HG02943 (cell line): ENCODE data around the gene KLK6.

Experiments
- ATAC-seq: cut with Tn5 transposase; IDR thresholded peaks from one replicate; pipeline ENCODE4 v1.9.1; 2021; ENCODE audit warnings: mild to moderate bottlenecking, low read depth, moderate library complexity; ENCODE audit not compliant: unreplicated experiment

The KLK6 gene

DNA sequence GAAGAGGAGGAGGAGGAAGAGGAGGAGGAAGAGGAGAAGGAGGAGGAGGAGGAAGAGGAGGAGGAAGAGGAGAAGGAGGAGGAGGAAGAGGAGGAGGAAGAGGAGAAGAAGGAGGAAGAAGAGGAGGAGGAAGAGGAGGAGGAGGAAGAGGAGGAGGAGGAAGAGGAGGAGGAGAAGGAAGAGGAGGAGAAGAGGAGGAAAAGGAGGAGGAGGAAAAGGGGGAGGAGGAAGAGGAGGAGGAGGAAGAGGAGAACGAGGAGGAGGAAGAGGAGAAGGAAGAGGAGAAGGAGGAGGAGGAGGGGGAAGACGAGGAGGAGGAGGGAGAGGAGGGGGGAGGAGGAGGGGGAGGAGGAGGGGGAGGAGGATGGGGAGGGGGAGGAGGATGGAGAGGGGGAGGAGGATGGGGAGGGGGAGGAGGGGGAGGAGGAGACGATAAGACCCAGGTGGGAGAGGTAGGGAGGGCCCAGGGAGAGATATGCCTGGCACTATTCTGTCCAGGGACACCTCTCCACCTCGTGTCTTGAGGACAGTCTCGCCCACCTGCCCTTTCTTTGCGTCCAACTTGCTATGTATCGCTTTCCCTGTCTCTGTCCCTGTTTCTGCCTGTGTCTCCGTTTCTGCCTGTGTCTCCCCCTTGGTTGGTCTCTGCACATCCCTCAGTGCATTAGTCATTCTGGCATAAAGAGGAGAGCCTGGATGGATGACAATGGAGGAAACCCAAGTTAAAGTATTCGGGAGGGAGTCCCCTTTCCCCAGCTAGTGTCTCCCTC lies 9.5 kb downstream of the KLK6 start:
- ATAC-seq, result no peak

DNA sequence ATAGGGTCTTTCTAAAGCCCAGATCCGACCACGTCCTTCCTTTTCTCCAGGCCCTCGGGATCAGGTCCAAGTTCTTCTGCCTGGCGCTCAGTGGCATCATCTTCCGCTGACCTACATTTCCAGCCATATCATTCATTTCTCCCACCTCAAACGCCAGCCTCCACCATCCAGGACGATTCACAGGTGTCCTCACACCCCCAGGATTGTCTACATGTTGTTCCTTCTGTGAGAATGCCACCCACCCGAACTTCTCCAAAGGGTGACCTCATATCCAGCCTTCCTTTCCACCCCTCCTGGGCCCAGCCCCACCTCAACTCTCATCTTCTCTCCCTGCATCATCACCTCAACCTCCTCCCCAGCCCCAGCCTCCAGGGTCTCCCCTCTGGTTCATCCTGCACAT lies 11.8 kb downstream of the KLK6 start:
- ATAC-seq, result no peak

DNA sequence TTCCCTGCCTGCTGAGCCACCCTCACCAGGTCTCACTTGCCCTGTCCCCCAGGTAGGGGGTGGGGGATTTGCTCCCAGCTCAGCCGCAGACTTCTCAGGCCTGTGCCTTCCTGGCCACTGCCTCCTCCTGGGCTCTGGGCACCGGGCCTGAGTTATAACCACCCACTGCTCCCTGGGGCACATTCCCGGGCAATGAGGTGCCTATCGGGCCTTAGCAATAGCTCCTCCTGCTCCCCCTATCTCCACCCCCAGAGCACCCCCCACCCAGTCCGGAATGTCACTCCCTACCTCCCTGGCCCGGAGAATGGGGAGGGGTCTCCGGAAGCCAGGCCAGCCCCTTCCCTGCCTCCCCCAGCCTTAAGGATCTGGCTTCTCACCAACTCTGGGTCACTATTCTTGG lies 16.5 kb downstream of the KLK6 start, which contains the start of gene KLK5:
Gene KLK5 (minus strand): TSS at position 129 of the 400 bp plus-strand sequence. CDS start 381 bp downstream, outside the sequence.
- no peak for ATAC-seq

DNA sequence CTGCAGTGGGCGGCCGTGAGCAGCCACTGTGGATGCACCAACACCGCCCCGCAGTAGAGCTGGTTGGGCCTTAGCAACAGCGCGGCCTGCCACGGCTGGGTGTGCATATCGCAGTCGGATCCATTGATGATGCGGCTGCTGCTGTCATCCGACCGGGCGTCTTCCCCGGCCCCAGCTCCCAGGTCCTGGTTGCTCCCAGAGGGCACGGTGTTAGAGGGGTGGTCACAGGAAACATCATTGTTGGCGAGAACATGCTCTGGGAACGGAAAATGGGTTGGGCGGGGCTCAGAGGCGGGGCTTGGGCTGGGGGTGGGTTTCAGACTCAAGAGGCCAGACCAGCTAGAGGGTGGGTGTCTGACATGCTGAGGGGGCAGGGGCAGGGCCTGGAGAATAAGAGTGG lies 19.5 kb downstream of the KLK6 start:
- no peak for ATAC-seq

DNA sequence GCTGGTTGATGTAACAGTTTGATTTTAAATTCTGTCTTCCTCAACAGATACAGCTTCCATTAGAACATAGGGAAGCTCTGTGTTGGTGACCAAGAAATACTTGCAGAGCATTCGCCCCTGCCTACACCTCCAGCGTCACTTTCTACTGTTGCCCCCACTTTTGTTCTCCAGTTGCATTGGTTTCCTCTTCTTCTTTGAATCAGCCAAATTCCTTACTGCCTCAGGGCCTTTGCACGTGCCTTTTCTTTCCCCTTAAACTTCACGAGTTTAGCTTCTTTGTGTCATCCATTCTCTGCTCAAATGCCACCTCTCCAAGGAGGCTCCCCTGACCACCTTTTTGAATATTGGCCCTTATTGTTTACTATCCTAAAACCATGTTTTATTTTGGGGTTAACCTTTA lies 22.3 kb downstream of the KLK6 start:
- no peak for ATAC-seq

DNA sequence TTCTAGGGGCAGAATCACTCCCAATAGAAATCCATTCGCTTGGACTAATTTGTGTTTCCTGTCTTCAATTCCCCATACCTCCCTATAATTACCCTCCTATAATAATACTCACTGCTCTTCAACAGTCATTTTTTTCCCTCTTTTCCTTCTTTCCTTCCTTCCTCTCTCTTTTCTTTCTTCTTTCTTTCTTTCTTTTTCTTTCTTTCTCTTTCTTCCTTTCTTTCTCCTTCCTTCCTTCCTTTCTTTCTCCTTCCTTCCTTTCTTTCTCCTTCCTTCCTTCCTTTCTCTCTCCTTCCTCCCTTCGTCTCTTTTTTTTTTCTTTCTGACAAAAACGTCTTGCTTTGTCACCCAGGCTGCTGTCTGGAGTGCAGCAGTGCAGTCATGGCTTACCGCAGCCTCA lies 24.6 kb downstream of the KLK6 start:
- ATAC-seq, result no peak

DNA sequence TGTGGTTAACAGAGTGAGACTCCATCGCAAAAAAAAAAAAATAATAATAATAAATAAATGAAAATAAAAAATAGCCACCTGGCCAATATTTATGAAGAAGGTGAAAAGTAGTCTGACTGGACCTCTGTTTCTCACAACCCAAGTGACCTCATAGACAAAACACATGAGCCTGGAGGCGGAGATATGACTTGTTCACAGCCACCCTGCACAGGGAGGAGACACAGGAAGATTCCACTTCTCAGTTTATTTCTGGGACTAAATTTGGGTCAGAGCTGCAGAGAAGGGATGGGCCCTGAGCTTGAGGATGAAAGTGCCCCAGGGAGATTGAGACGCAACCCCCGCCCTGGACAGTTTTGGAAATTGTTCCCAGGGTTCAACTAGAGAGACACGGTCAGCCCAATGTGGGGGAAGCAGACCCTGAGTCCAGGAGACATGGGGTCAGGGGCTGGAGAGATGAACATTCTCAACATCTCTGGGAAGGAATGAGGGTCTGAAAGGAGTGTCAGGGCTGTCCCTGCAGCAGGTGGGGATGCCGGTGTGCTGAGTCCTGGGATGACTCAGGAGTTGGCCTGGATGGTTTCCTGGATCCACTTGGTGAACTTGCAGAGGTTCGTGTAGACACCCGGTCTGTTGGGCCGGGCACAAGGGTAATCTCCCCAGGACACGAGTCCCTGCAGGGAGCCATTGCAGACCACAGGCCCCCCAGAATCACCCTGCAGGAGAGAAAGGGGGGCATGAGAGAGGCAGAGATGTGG lies 26.1 kb downstream of the KLK6 start:
- ATAC-seq, result no peak

DNA sequence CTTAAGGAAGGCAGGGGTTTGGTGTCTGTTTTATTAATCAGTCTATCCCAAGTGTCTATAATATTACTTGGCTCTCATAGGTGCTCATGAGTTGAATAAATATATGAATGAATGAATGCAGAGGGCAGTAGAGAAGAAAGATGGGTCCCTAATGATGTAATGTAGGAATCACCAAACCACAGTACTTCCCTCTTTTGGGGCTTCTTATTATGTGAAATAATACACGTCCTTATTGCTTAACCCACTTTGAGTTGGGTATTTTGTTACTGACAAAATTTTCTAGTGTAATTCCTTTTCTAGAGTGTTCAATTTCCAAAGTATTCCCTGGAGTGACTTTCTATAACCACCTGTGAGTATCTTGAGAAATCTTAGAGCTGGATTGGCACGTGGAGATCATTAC lies 29.8 kb downstream of the KLK6 start:
- no peak for ATAC-seq

DNA sequence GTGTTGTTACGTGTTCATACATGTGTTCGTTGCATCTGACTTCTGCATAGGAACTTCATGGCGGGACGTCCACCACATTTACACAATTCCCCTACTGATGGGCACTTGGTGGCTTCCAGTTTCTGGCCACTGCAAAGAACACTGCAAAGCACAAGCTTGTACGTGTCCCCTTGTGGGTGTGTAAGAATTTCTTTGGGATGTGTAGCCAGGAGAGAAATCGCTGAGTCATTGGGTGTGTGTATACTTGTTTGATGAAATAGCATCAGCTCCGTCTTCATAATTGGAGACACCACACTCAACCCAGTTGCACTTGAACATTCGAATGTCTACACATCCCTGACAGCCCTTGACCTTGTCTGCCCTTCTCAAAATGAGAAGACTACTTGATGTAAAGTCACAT lies 35.8 kb downstream of the KLK6 start:
- no peak for ATAC-seq

DNA sequence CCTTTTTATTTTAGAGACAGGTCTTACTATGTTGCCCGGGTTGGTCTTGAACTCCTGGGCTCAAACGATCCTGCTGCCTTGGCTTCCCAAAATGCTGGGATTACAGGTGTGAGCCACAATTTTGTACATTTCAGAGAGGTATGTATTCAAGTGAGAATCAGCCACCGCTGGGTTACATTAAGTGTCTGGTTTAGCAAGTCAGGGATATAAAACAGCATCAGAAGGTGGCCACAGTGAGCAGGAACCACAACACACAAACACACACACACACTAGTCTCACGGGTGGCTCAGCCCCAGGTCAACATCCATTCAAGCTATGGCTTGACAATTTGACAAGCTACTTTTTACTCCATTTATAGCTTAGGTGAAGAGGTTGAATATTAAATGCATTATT lies 36.7 kb downstream of the KLK6 start:
- ATAC-seq, result no peak

DNA sequence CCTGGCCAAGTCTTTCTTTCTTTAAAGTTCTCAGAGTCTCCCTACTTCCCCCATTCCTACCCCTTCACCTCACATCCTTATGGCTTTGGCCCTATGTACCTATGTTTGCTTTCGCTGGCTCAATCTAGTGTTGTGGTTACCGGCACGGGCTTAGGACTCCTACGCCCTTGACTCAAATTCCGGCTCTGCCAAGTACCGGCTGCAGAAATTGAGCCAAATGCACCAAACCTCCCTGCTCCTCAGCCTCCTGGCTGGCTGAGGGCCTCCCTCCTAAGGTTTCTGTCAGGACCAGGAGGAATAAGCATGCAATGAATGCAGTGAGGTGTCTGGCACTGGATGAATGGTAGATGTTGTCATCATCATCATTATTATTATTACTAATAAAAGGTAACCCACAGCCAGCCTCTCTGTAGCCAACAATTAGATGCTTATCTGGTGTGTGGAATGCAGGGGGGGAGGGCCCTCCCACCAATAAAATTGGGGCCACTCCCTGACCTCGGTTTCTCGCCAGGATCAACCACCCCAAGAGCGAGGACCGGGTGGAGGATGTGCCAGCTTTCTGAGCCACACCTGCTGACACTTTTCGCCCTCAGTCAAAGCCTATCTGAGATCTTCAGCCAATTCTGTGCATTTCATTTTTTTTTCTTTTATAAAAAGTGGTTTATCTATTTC lies 37.2 kb downstream of the KLK6 start:
- no peak for ATAC-seq

DNA sequence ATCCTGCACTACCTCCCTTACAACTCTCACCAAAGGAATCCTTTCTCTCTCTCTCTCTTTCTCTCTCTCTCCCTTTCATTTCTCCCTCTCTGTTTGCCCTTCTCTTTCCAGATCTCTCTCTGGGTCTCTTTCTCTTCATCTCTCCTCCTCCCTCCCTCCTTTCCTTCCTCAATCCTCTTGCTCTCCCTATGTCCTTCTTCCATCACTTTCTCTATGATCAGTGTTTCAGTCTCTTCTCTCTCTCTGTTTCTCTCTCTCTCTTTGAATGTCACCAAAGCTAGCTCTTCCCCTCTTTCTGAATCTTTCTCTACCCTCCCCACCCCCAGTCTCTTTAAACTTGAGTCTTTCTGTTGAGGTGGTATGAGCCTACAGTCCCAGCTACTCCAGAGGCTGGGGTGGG lies 38.4 kb downstream of the KLK6 start:
- no peak for ATAC-seq

DNA sequence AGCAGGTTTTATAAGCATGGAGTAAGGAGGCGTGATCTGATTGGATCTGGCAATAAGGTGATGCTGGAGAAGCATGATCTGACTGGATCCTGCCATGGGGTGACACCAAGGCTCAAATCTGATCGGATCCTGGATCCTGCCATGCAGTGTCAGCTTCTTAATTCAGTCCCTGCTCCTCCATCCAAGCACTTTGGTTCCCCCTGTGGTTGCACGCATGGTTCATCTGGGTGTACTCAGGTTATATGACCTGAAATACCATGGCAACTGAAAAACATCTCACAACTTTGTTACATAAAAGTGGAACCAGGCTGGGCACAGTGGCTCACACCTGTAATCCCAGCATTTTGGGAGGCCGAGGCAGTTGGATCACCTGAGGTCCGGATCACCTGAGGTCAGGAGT lies 40.6 kb downstream of the KLK6 start:
- ATAC-seq, result no peak

DNA sequence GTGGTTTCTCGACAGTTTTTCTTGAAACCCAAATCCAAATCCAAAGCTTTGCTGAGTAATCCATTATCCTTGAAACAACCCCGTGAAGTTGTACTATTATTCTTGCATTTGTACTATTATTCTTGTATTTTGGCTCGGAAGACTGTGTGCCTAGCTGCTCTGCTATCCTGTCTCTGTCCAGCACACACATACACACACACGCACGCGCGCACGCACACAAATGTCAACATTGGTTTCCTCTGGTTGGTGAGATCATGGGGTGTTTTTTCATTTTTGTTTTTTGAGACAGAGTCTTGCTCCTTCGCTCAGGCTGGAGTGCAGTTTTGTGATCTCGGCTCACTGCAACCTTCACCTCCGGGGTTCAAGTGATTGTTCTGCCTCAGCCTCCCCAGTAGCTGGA lies 43.2 kb downstream of the KLK6 start:
- no peak for ATAC-seq

DNA sequence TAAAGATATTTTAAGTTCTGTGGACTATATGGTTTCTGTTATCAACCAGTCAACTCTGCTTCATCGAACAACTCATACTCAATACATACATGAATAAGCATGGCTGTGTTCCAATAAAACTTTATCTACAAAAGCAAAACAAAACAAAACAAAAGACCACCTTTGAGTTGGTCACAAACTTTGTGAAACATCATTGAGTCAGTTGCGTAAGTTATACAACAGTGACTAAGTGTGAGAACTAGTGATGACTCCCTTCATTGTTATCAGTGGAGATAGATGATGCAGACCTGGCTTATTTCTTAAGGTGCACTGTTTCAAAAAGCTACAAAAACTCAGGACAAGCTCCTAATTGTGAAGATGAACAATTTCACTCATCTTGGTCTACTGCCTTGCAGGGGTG lies 43.7 kb downstream of the KLK6 start:
- no peak for ATAC-seq

DNA sequence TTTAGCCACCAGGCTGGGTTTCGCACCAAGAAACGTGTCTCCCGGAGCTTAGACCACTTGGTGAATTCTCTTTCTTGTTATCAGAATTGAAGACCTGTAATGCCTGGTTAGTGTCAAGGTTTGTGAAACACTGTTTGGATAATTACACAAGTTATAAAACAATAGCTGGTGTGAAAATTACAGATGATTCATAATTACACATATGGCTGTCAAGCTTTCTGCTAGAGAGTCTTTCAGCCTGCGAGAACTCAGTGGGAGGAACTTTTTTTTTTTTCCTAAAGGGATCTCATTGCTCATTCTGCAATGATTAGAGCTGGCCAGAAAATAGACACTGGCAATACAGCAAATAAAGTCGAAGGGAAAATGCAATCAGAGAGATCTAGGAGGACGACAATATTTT lies 44.8 kb downstream of the KLK6 start:
- no peak for ATAC-seq

DNA sequence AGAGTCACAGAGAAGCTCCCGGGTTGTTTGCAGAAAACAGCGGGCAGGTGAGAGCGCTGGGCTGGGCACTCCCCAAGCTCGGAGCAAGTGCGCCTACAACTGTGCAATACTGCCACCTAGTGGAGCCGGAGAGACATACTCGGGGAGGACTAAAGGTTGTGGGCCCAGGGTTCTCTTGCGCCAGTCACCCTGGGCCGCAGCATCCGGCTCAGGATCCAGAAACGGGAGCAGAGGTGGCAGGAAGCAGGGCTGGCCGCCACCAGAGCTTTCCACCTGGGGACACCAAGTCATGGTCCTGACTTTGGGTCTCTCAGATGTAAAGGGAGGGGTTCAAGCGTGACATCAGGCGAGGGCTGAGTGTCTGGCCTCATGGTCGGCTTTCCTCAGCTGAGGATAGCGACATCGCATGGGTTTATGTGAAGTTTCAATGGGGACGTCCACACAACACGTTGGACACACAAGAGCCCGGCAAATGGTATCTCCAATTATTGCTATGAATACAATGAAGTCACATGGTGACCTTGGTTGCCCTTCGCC lies 47.0 kb downstream of the KLK6 start:
- no peak for ATAC-seq

DNA sequence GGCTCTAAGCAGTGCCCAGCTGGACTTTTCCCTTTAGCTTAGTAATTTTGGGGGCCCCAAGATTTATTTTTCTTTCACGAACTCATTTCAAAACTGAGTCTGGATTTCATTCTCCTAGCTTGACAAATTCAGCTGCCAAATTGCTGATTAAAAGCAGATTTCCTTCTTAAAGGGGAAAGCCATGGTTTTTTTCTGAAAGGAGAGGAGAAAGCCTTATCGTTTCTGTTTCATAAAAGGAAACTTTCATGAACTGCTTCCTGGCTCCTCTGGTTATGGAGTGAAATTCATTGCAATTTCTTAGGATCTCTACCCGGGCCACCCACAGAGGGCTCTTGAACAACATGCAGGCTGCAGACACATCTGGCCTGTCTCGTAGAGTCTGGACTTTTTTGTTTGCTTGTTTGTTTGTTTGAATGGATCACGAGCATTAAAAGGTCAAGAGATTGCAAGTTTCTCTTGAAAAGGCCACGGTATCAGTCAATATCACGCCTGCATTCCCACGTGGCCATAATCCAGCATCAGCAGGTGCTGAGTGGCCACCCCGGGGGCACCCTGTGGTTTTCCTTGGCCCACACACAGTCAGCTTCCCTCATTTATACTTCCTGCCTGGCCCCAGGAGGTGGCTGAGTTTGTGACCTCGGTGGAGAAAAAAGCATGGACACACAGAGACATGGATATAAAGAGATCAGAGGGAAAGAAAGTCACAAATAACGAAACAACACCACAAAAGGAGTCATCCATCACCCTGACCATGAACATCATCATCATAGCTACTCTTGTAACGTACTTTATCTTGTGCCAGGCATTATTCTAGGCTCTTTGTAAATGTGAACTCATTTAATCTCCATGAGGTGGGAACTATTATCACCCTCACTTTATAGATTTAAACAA lies 47.7 kb downstream of the KLK6 start:
- ATAC-seq, result no peak

DNA sequence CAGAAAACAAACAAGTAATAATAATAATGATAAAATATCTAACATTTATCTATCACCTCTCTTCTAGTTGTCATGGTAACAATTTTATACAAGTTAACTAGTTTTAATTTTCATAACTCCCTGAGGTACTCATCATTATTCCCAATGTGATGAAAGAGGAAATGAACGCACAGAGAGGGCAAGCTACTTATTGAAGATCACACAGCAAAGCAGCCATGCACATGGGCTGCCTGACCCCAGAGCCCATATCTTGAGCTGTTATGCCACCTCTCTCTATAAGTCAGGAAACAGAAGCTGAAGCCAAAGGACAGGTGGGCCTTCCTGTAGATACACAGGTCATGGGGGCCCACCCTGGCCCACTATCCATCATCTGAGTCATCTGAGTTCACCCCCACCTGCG lies 53.3 kb downstream of the KLK6 start:
- no peak for ATAC-seq
